CD8-positive, alpha-beta memory T cell (primary cell): ENCODE data around the gene PRICKLE2. TPM values are rescaled to one million over a fixed set of nuclear protein-coding genes. Genes with fewer than 3 reads are reported as not detected.

Source experiments
- CTCF ChIA-PET: fragments of 350-600 bp; sonication (Branson Sonifier 250); formaldehyde crosslinking; loops from one replicate; lab custom pipeline; 2021; ENCODE audit warnings: antibody characterized with exemption; lab: Charles Lee
- POLR2A ChIA-PET: fragments of 350-600 bp; sonication (Branson Sonifier 250); formaldehyde crosslinking; loops from one replicate; lab custom pipeline; 2021; ENCODE audit warnings: antibody characterized with exemption; lab: Charles Lee
- DNase-seq, 5 donors: peaks; one replicate each; pipeline versions ENCODE4 v3.0.0 to v3.0.0-alpha.2; 2020 to 2022; ENCODE audit warnings: mixed read lengths in 1 of 5
- H3K27ac ChIP-seq: one replicate; pipeline ENCODE4 v1.7.0; 2013; ENCODE audit warnings: low read depth, mild to moderate bottlenecking, low read length, moderate library complexity
- H3K27me3 ChIP-seq: 2 replicates; pipeline ENCODE4 v1.7.0; 2013; ENCODE audit warnings: low read length, mild to moderate bottlenecking; ENCODE audit not compliant: insufficient read depth, poor library complexity, severe bottlenecking
- H3K36me3 ChIP-seq: 2 replicates; pipeline ENCODE4 v1.7.0; 2013; ENCODE audit warnings: mild to moderate bottlenecking, low read length, moderate library complexity; ENCODE audit not compliant: insufficient read depth
- H3K4me1 ChIP-seq: 2 replicates; pipeline ENCODE4 v1.7.0; 2013; ENCODE audit warnings: mild to moderate bottlenecking, low read length, moderate library complexity; ENCODE audit not compliant: insufficient read depth
- H3K4me3 ChIP-seq: 2 replicates; pipeline ENCODE4 v1.7.0; 2013; ENCODE audit warnings: mild to moderate bottlenecking, low read length
- H3K9me3 ChIP-seq: 2 replicates; pipeline ENCODE4 v1.7.0; 2013; ENCODE audit warnings: mild to moderate bottlenecking, low read length
- H3K27ac Mint-ChIP-seq, 8 donors: one replicate each; pipeline ENCODE4 v1.8.0; 2020 to 2021; ENCODE audit warnings: mixed read lengths in 8 of 8, mild to moderate bottlenecking in 6 of 8, inconsistent platforms in 3 of 8, moderate library complexity in 3 of 8
- H3K27me3 Mint-ChIP-seq, 2 donors: one replicate each; pipeline ENCODE4 v1.8.0; 2020 to 2021; ENCODE audit warnings: mixed read lengths in 2 of 2, mild to moderate bottlenecking in 1 of 2, moderate library complexity in 1 of 2
- H3K36me3 Mint-ChIP-seq, 3 donors: one replicate each; pipeline ENCODE4 v1.8.0; 2020 to 2021; ENCODE audit warnings: mixed read lengths in 3 of 3, inconsistent platforms in 1 of 3, mild to moderate bottlenecking in 1 of 3
- H3K4me1 Mint-ChIP-seq, 3 donors: one replicate each; pipeline ENCODE4 v1.8.0; 2020 to 2021; ENCODE audit warnings: mixed read lengths in 3 of 3, inconsistent platforms in 1 of 3, mild to moderate bottlenecking in 1 of 3
- H3K4me3 Mint-ChIP-seq, 7 donors: one replicate each; pipeline ENCODE4 v1.8.0; 2020 to 2021; ENCODE audit warnings: mixed read lengths in 7 of 7, mild to moderate bottlenecking in 6 of 7, moderate library complexity in 4 of 7, inconsistent platforms in 2 of 7
- H3K9me3 Mint-ChIP-seq, 5 donors: one replicate each; pipeline ENCODE4 v1.8.0; 2020 to 2022; ENCODE audit warnings: mixed read lengths in 5 of 5, mild to moderate bottlenecking in 3 of 5, moderate library complexity in 2 of 5, inconsistent platforms in 1 of 5
- polyA plus RNA-seq: library from polyadenylated mRNA; unstranded; fragments of 300-500 nt; fragmentation: Illumina TruSeq; gene quantifications from one replicate; pipeline ENCODE4 v1.2.3, GENCODE V29; 2021
- total RNA-seq, 2 experiments: library from RNA; stranded (reverse); gene quantifications; one replicate each; pipeline ENCODE4 v1.2.3, GENCODE V29; 2021

PRICKLE2 gene
- total and polyA plus RNA-seq, 3 experiments from 2014 or later, result not detected

GRCh38 chr3:64143409-64144130, 81.7 kb downstream of the PRICKLE2 start:
- no peaks in the 10 kb centered on the region for H3K36me3 ChIP-seq
- H3K9me3 Mint-ChIP-seq, result no peaks in the 10 kb centered on the region
- H3K9me3 ChIP-seq, result no peaks in the 10 kb centered on the region
- H3K4me1 ChIP-seq, result no peaks in the 10 kb centered on the region
- POLR2A ChIA-PET, result no interaction called here
- no peak overlapping the region for H3K27ac Mint-ChIP-seq
- DNase-seq, result no peak
- H3K27ac ChIP-seq, result no peak overlapping the region
- no peaks in the 10 kb centered on the region for H3K36me3 Mint-ChIP-seq
- CTCF ChIA-PET, result no interaction called here
- H3K4me3 Mint-ChIP-seq, result no peak overlapping the region
- H3K27me3 Mint-ChIP-seq, result no peaks in the 10 kb centered on the region
- no peak overlapping the region for H3K4me3 ChIP-seq
- no peaks in the 10 kb centered on the region for H3K27me3 ChIP-seq
- no peaks in the 10 kb centered on the region for H3K4me1 Mint-ChIP-seq

- no peak for DNase-seq
- H3K4me1 Mint-ChIP-seq, result no peaks in the 10 kb centered on the region
- H3K36me3 Mint-ChIP-seq, result no peaks in the 10 kb centered on the region
- Histone ChIP-seq H3K4me3 (no peak overlapping the region), H3K36me3 (no peaks in the 10 kb centered on the region), H3K4me1 (no peaks in the 10 kb centered on the region), H3K27me3 (no peaks in the 10 kb centered on the region), H3K9me3 (no peaks in the 10 kb centered on the region), H3K27ac (no peak overlapping the region)
- H3K9me3 Mint-ChIP-seq, result no peaks in the 10 kb centered on the region
- no peak overlapping the region for H3K4me3 Mint-ChIP-seq
- peaks cover under 1 to 1% of the 10 kb centered on the region in 2 donors for H3K27me3 Mint-ChIP-seq
- POLR2A ChIA-PET, result no interaction called here
- no peak overlapping the region for H3K27ac Mint-ChIP-seq
- CTCF ChIA-PET, result no interaction called here
Observed at GRCh38 chr3:64141476-64141875, 83.8 kb downstream of the PRICKLE2 start.

- ChIA-PET CTCF (no interaction called here), POLR2A (no interaction called here)
- no peak for DNase-seq
- Histone ChIP-seq H3K4me1 (no peaks in the 10 kb centered on the region), H3K36me3 (no peaks in the 10 kb centered on the region), H3K27me3 (no peaks in the 10 kb centered on the region), H3K27ac (no peak overlapping the region), H3K9me3 (no peaks in the 10 kb centered on the region), H3K4me3 (no peak overlapping the region)
- no peaks in the 10 kb centered on the region for H3K4me1 Mint-ChIP-seq
- no peaks in the 10 kb centered on the region for H3K9me3 Mint-ChIP-seq
- no peaks in the 10 kb centered on the region for H3K36me3 Mint-ChIP-seq
- H3K4me3 Mint-ChIP-seq, result no peak overlapping the region
- H3K27me3 Mint-ChIP-seq, result peaks cover 1 to 4% of the 10 kb centered on the region in 2 donors
- H3K27ac Mint-ChIP-seq, result no peak overlapping the region
Observed at GRCh38 chr3:64140651-64141050, 84.6 kb downstream of the PRICKLE2 start.

GRCh38 chr3:64138656-64139375, 86.5 kb downstream of the PRICKLE2 start:
- DNase-seq, result no peak
- no peak overlapping the region for H3K4me3 ChIP-seq
- H3K4me1 ChIP-seq, result no peaks in the 10 kb centered on the region
- no peaks in the 10 kb centered on the region for H3K36me3 Mint-ChIP-seq
- no peak overlapping the region for H3K27ac Mint-ChIP-seq
- ChIA-PET CTCF (no interaction called here), POLR2A (no interaction called here)
- H3K9me3 Mint-ChIP-seq, result no peaks in the 10 kb centered on the region
- H3K36me3 ChIP-seq, result no peaks in the 10 kb centered on the region
- no peak overlapping the region for H3K4me3 Mint-ChIP-seq
- no peaks in the 10 kb centered on the region for H3K27me3 ChIP-seq
- no peak overlapping the region for H3K27ac ChIP-seq
- H3K9me3 ChIP-seq, result no peaks in the 10 kb centered on the region
- peaks cover 1 to 4% of the 10 kb centered on the region in 2 donors for H3K27me3 Mint-ChIP-seq
- no peaks in the 10 kb centered on the region for H3K4me1 Mint-ChIP-seq

- H3K27ac ChIP-seq, result no peak overlapping the region
- H3K4me1 Mint-ChIP-seq, result no peaks in the 10 kb centered on the region
- ChIA-PET POLR2A (no interaction called here), CTCF (no interaction called here)
- H3K27ac Mint-ChIP-seq, result no peak overlapping the region
- peaks cover 1 to 9% of the 10 kb centered on the region in 2 donors for H3K27me3 Mint-ChIP-seq
- DNase-seq, result no peak
- H3K9me3 ChIP-seq, result no peaks in the 10 kb centered on the region
- no peaks in the 10 kb centered on the region for H3K4me1 ChIP-seq
- no peaks in the 10 kb centered on the region for H3K9me3 Mint-ChIP-seq
- no peaks in the 10 kb centered on the region for H3K36me3 ChIP-seq
- no peak overlapping the region for H3K4me3 Mint-ChIP-seq
- H3K27me3 ChIP-seq, result no peaks in the 10 kb centered on the region
- no peaks in the 10 kb centered on the region for H3K36me3 Mint-ChIP-seq
- no peak overlapping the region for H3K4me3 ChIP-seq
Observed at GRCh38 chr3:64138046-64138445, 87.2 kb downstream of the PRICKLE2 start.

- no peak overlapping the region for H3K27ac Mint-ChIP-seq
- no peaks in the 10 kb centered on the region for H3K9me3 Mint-ChIP-seq
- H3K4me1 ChIP-seq, result no peaks in the 10 kb centered on the region
- ChIA-PET POLR2A (no interaction called here), CTCF (no interaction called here)
- no peak overlapping the region for H3K27ac ChIP-seq
- H3K27me3 Mint-ChIP-seq, result peaks cover 4 to 9% of the 10 kb centered on the region in 2 donors
- no peaks in the 10 kb centered on the region for H3K36me3 ChIP-seq
- H3K36me3 Mint-ChIP-seq, result no peaks in the 10 kb centered on the region
- no peaks in the 10 kb centered on the region for H3K9me3 ChIP-seq
- H3K27me3 ChIP-seq, result no peaks in the 10 kb centered on the region
- H3K4me3 Mint-ChIP-seq, result no peak overlapping the region
- no peaks in the 10 kb centered on the region for H3K4me1 Mint-ChIP-seq
- no peak overlapping the region for H3K4me3 ChIP-seq
- DNase-seq, result no peak
Observed at GRCh38 chr3:64134882-64135281, 90.4 kb downstream of the PRICKLE2 start.

GRCh38 chr3:64133987-64134386, 91.3 kb downstream of the PRICKLE2 start:
- H3K27ac Mint-ChIP-seq, result no peak overlapping the region
- Histone ChIP-seq H3K27me3 (peaks cover 4% of the 10 kb centered on the region), H3K27ac (no peak overlapping the region), H3K4me1 (no peaks in the 10 kb centered on the region), H3K36me3 (no peaks in the 10 kb centered on the region), H3K4me3 (no peak overlapping the region), H3K9me3 (no peaks in the 10 kb centered on the region)
- CTCF ChIA-PET, result no interaction called here
- H3K36me3 Mint-ChIP-seq, result no peaks in the 10 kb centered on the region
- peaks cover 4 to 17% of the 10 kb centered on the region in 2 donors for H3K27me3 Mint-ChIP-seq
- POLR2A ChIA-PET, result no interaction called here
- no peaks in the 10 kb centered on the region for H3K9me3 Mint-ChIP-seq
- H3K4me3 Mint-ChIP-seq, result no peak overlapping the region
- H3K4me1 Mint-ChIP-seq, result no peaks in the 10 kb centered on the region
- DNase-seq, result no peak

- Histone ChIP-seq H3K27me3 (peaks cover 4% of the 10 kb centered on the region), H3K9me3 (no peaks in the 10 kb centered on the region)
Observed at GRCh38 chr3:64133272-64133671, 92.0 kb downstream of the PRICKLE2 start.

More at GRCh38 chr3:64133272-64133671, 92.0 kb downstream of the PRICKLE2 start:
- H3K27ac ChIP-seq, result no peak overlapping the region
- Mint-ChIP-seq H3K27ac (no peak overlapping the region), H3K36me3 (no peaks in the 10 kb centered on the region), H3K27me3 (peaks cover 6 to 19% of the 10 kb centered on the region in 2 donors), H3K4me1 (no peaks in the 10 kb centered on the region), H3K4me3 (no peak overlapping the region), H3K9me3 (no peaks in the 10 kb centered on the region)
- DNase-seq, result no peak
- ChIA-PET CTCF (no interaction called here), POLR2A (no interaction called here)
- H3K36me3 ChIP-seq, result no peaks in the 10 kb centered on the region
- no peaks in the 10 kb centered on the region for H3K4me1 ChIP-seq
- H3K4me3 ChIP-seq, result no peak overlapping the region
